MCF 10A (cell line): ENCODE results near the gene CABLES2. TPM values are rescaled to one million over a fixed set of nuclear protein-coding genes. Genes with fewer than 3 reads are reported as not detected.

Experiments
- BruUV-seq: library from RNA; stranded (reverse); fragments of 400-500 nt; replicated peaks from 2 replicates; lab custom pipeline; 2021; lab: Mats Ljungman, UMichigan
- CTCF ChIA-PET: fragments of 300-600 bp; sonication (Branson Sonifier 250); formaldehyde crosslinking; extraction: SDS; loops from one replicate; lab custom pipeline; 2021; ENCODE audit warnings: antibody characterized with exemption, inconsistent platforms; lab: Yijun Ruan, JAX
- POLR2A ChIA-PET: fragments of 300-600, 350-650 bp; sonication (Branson Sonifier 250); formaldehyde crosslinking; extraction: SDS; loops from one replicate; lab custom pipeline; 2020; ENCODE audit warnings: antibody characterized with exemption, inconsistent platforms; lab: Yijun Ruan, JAX
- DNase-seq: peaks from one replicate; pipeline ENCODE4 v3.0.0-alpha.2; 2018; ENCODE audit not compliant: unreplicated experiment
- H3K27ac Mint-ChIP-seq: one replicate; pipeline ENCODE4 v1.8.0; 2022; ENCODE audit warnings: mild to moderate bottlenecking, low read depth, mixed read lengths; ENCODE audit not compliant: unreplicated experiment
- H3K27me3 Mint-ChIP-seq: one replicate; pipeline ENCODE4 v1.8.0; 2022; ENCODE audit warnings: mixed read lengths; ENCODE audit not compliant: insufficient read depth, unreplicated experiment
- H3K36me3 Mint-ChIP-seq: one replicate; pipeline ENCODE4 v1.8.0; 2022; ENCODE audit warnings: mild to moderate bottlenecking, moderate library complexity, mixed read lengths; ENCODE audit not compliant: insufficient read depth, unreplicated experiment
- H3K4me1 Mint-ChIP-seq: one replicate; pipeline ENCODE4 v1.8.0; 2022; ENCODE audit warnings: mixed read lengths; ENCODE audit not compliant: insufficient read depth, unreplicated experiment
- H3K4me3 Mint-ChIP-seq: one replicate; pipeline ENCODE4 v1.8.0; 2022; ENCODE audit warnings: mild to moderate bottlenecking, moderate library complexity, mixed read lengths; ENCODE audit not compliant: unreplicated experiment
- H3K9me3 Mint-ChIP-seq: one replicate; pipeline ENCODE4 v1.8.0; 2022; ENCODE audit warnings: mixed read lengths; ENCODE audit not compliant: unreplicated experiment
- CTCF ChIP-seq: fragments of 200-600 bp; IDR thresholded peaks from one replicate; pipeline ENCODE4 v1.8.0; 2022; ENCODE audit warnings: antibody characterized with exemption, mild to moderate bottlenecking; ENCODE audit not compliant: unreplicated experiment
- intact Hi-C: fragments of 100-400 bp; cut with micrococcal nuclease; formaldehyde crosslinking; loops from 2 replicates; pipeline ENCODE4 v1.14.1; 2022
- total RNA-seq: library from RNA; stranded (reverse); gene quantifications from 2 replicates; pipeline ENCODE4 v1.2.3, GENCODE V29; 2022

Gene CABLES2
- total RNA-seq, 1 experiment from 2014 or later: 1.5 TPM

GRCh38 chr20:62404761-62405107, 2.4 kb downstream of the CABLES2 start:
- no peaks in the 10 kb centered on the region for H3K9me3 Mint-ChIP-seq
- CTCF ChIA-PET: interaction anchor here (0.7 kb wide), 1 partner anchor 219 kb away, joined by 4 read pairs; no protein-coding TSS in a partner anchor
- POLR2A ChIA-PET: interaction anchor here (0.7 to 2.7 kb wide), 3 partner anchors 11 to 18 kb away, joined by 3 to 7 read pairs (median 7); partner anchors contain the start of gene RPS21
- no peak for DNase-seq
- peaks cover 17% of the 10 kb centered on the region for H3K4me1 Mint-ChIP-seq
- intact Hi-C loops: loop anchor here (1.0 kb wide), 1 partner anchor 39 kb away; no protein-coding TSS in a partner anchor
- no peak for TF ChIP-seq CTCF
- no peaks in the 10 kb centered on the region for H3K27me3 Mint-ChIP-seq
- peaks cover 7% of the 10 kb centered on the region for H3K36me3 Mint-ChIP-seq
- no TSS peak for BruUV-seq
- no peak overlapping the region for H3K27ac Mint-ChIP-seq
- H3K4me3 Mint-ChIP-seq: no peak overlapping the region

GRCh38 chr20:62404112-62404665, 2.9 kb downstream of the CABLES2 start:
- ChIA-PET CTCF (interaction anchor here (0.7 to 1.5 kb wide), 2 partner anchors 11 to 219 kb away, joined by 4 to 6 read pairs; no protein-coding TSS in a partner anchor), POLR2A (interaction anchor here (2.7 kb wide), 1 partner anchor 17 kb away, joined by 7 read pairs; the partner anchor contains the start of gene RPS21)
- H3K4me1 Mint-ChIP-seq: peaks cover 13% of the 10 kb centered on the region
- no peaks in the 10 kb centered on the region for H3K9me3 Mint-ChIP-seq
- intact Hi-C loops: no loop called here
- no peak overlapping the region for H3K27ac Mint-ChIP-seq
- H3K27me3 Mint-ChIP-seq: no peaks in the 10 kb centered on the region
- no peak overlapping the region for H3K4me3 Mint-ChIP-seq
- H3K36me3 Mint-ChIP-seq: peaks cover 7% of the 10 kb centered on the region
- TF ChIP-seq CTCF: no peak
- DNase-seq: no peak
- BruUV-seq: no TSS peak

GRCh38 chr20:62403331-62403730, 3.8 kb downstream of the CABLES2 start:
- intact Hi-C loops: no loop called here
- no peak for DNase-seq
- Mint-ChIP-seq H3K27me3 (no peaks in the 10 kb centered on the region), H3K4me1 (peaks cover 11% of the 10 kb centered on the region), H3K4me3 (no peak overlapping the region), H3K36me3 (peaks cover 13% of the 10 kb centered on the region), H3K9me3 (peaks cover under 1% of the 10 kb centered on the region), H3K27ac (no peak overlapping the region)
- TF ChIP-seq CTCF: no peak
- ChIA-PET CTCF (interaction anchor here (1.5 kb wide), 1 partner anchor 10 kb away, joined by 6 read pairs; no protein-coding TSS in a partner anchor), POLR2A (no interaction called here)
- BruUV-seq: no TSS peak

- no peaks in the 10 kb centered on the region for H3K27me3 Mint-ChIP-seq
- ChIA-PET POLR2A (interaction anchor here (0.9 to 1.0 kb wide), 2 partner anchors 16 to 214 kb away, joined by 3 to 4 read pairs; partner anchors contain the start of gene RPS21), CTCF (interaction anchor here (1.3 to 1.5 kb wide), 2 partner anchors 9 to 214 kb away, joined by 3 to 6 read pairs; no protein-coding TSS in a partner anchor)
- H3K36me3 Mint-ChIP-seq: peaks cover 13% of the 10 kb centered on the region
- intact Hi-C loops: no loop called here
- no TSS peak for BruUV-seq
- no peak for TF ChIP-seq CTCF
- H3K4me3 Mint-ChIP-seq: no peak overlapping the region
- DNase-seq: no peak
- H3K4me1 Mint-ChIP-seq: peaks cover 11% of the 10 kb centered on the region
- peaks cover 8% of the 10 kb centered on the region for H3K9me3 Mint-ChIP-seq
- no peak overlapping the region for H3K27ac Mint-ChIP-seq
Observed at GRCh38 chr20:62402456-62403150, 4.5 kb downstream of the CABLES2 start.
